GM19043 (cell line): ENCODE measurements around the gene CLSTN2.

Source experiments
- ATAC-seq: cut with Tn5 transposase; IDR thresholded peaks from one replicate; pipeline ENCODE4 v1.9.1; 2021; ENCODE audit warnings: low read depth; ENCODE audit not compliant: unreplicated experiment

The CLSTN2 gene

DNA sequence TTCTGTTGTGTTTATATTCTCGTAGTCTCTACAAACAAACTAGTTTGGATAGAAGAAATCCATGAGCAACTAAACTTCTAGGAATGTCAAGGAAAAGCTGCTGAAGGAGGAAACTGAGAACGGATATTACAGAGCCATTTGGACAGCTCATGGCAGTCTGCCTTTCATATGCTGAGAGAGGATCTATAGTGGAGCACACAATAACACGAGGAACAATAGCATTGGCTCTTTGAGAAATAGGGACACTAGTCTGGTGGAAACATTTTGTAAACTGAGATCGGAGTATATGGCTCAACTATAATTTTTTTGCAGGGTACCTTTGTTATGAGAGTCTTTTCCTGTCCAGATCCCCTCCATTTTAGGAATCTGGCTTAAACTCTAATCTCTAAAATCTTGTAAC lies 200.5 kb downstream of the CLSTN2 start:
- no peak for ATAC-seq

DNA sequence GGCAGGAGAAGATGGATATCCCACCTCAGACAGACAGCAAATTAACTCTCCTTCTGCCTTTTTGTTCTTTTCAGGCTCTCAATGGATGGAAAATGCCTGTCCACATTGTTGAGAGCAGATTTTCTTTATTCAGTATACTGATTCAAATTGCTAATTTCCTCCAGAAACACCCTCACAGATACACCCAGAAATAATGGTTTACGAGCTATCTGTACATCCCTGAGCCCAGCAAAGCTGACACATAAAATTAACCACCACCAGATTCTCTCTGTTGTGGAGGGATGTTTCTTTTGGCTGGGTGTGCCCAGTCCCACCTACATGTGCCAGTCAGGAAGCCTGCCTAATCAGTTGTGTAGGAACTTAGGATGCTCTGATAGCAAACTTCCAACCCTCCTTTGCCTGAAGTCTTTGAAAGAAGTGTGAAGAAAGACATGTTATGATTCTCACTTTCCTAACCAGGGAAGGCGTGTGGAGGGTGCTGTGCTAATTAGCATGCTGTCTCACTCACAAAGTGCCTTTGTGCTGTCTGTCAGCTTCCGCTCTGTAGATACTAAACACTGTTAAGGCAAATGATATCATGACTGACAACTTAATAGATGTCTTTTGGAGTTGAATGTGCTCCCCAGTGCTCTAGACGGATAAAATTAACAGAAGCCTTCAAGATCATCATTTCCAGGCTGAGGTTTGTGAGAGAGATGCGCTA lies 208.5 kb downstream of the CLSTN2 start:
- ATAC-seq: no peak

DNA sequence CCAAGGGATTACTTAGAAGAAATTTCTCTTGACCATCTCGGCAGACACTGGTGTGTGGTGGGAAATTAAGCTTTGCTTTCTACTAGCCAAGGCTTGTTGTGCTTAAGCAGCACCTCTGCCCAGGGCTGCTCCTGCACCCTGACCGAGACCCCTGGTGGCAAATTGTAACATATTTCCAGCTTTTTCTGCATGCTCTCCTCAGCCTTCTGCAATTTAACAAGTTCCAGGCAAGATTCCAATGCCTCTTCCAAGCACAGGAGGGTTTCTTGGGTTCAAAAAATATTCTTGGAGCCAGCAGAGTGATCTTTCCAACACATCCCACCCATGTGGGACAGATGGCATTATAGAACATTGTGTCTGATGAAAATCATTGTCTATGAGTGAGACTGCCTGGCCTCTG lies 210.5 kb downstream of the CLSTN2 start:
- no peak for ATAC-seq

DNA sequence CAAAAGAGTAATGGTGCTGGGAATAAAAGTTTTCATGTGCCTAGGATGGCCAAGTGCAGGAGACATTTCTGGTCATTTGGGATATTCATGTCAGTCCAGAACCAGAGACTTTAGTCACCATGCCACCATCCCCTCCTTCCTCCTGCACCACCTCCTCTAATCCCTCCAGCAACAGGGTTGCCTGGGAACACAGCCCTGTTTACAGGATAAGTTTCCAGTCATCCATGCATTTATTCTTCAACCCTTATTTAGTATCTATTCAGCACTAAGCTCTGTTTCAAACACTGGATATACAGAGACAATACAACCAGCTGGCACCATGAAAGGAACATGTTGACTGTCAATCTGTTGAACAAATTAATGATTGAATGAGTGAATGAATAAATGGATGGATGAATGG lies 211.7 kb downstream of the CLSTN2 start:
- ATAC-seq: no peak

DNA sequence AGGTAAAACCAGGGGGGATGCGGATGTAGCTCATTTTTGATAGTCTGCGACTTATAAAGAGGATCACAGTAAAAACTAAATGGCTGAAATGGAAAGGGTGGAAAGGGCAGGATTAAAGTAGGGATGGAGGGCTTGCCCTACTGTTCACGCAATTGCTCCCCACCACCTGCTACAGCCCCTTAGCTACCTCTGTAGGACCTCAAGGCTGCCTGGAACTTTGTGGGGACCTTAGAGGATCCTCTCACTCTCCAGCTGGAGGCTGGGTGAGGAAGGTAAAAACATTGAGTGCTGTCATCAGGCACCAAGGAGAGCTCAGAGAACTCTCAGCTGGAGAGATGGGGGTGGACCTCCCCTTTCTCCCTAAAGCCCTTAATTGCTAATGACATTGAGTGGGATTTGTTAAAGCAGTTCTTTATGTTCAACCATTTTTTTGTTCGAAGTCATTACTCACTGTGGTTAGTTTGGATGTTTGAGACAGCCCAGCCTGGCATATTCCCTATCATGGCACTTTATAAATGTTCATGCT lies 213.0 kb downstream of the CLSTN2 start:
- no peak for ATAC-seq

DNA sequence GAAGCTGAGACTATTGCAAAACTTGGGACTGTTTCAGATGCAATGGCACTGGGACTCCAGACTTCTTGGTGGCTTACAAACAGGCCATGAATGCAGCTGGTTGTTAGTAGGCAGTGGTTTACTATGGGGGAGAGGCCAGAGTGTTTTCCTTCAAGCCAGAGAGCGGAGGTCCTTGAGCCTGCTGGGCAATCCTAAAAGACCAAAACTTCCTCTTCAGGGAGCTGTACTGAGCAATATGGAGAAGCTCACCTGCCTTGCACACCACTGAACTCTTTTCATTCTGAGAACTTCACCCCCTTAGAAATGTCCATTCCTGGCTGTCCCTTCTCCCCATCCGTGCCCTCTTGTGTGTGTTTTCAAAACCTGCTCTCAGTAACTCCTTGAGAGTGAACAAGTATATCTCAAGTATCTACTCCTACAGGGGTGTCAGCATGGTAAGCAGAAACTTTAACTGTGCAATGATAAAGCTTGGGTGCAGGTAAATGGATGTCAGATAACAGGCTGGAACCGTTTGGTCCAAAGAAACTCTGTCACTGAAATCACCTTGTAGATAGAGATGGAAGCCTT lies 213.9 kb downstream of the CLSTN2 start:
- no peak for ATAC-seq

DNA sequence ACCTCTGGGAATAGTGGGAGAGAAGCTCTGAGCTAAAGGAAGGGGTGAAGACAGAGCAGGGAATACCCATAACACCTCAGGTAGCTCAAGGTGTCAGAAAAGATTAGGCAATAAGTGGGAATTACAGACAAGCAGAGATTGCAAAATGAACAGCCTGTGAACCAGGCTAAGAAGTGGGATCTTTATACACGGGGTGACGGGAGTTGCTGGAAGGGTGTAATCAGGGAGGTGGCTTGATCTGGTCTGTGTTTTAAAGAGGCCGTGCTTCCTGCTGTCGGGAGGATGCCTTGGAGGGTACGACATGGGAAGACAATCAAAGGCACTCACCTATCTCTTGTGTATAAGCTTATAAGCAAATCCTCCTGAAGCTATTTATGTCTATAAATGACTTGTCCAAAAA lies 216.3 kb downstream of the CLSTN2 start:
- no peak for ATAC-seq

DNA sequence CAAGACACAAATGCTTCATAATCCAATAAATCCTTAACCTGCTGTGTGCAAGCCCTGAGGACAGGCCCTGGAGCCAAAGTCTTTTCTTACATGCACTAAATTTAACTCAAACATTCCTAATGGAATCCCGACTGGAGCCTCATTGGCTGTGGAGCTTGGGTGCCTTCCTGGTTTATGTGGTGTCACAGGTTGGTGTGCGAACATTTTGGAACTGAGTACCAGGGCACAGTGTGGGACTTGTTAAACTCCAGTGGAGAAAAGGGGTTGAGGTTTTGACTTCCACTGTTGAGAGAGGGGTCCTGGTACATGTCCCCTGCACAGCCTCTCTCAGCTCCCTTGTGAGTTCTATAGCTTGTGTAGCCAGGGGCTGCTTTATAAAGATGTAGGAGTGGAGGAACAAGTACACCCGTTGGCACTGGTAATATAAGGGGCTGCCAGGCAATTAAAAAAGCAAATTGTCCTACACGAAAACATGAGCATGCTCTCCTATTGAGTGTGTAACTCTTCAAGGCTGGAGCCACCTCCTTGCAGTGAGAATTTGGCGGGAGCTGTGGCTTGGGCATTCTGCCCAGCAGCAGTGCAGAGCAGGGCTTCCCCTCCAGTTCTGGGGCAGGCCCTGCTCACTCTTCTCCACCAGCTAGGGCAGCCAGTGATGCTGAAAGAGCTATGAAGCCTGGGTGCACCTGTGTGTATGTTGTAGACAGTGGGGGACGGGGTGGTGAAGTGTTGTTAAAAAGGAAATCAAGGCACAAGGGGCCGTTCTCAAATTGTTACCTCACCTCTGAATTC lies 218.1 kb downstream of the CLSTN2 start:
- ATAC-seq: no peak

DNA sequence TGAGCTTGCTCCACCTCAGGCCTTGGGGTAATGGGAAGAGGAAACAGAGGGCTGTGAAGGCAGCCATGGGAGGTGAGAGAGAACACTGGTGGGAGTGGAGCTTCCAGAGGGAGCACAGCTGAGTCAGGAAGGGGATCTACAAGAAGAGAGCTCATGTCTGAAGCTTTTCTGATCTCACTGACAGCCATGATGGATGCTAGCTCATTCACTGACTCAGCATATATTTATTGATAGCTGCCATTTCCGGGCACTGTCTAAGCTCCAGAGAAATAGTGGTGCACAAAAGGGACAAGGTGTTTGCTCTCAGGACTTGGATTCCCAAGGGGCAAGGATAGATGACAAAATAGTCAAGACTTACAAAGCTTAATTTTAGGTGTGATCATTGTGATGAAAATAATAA lies 218.8 kb downstream of the CLSTN2 start:
- no peak for ATAC-seq

DNA sequence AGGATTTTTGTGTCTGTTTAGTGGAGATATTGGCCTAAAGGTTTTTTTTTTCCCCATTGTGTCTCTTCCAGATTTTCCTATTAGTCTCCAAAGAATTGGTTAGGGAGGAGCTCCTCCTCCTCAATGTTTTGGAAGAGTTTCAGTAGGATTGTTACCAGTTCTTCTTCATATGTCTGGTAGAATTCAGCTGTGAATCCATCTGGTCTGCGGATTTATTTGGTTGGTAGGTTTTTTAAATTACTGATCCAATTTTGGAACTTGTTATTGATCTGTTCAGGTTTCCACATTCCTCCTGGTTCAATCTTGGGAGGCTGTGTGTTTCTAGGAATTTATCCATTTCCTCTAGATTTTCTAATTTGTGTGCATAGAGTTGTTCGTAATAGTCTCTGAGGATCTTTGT lies 222.2 kb downstream of the CLSTN2 start:
- ATAC-seq: no peak

DNA sequence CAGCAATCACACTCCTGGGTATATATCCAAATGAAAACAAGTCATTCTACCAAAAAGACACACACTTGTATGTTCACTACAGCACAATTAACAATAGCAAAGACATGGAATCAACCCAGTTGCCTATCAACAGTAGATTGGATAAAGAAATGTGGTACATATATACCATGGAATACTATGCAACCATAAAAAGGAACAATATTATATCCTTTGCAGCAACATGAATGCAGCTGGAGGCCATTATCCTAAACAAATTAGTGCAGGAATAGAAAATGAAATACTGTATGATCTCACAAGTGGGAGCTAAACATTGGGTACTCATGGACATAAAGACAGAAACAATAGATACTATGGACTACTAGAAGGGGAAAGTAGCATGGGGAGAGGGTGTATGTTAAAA lies 224.7 kb downstream of the CLSTN2 start:
- ATAC-seq: no peak

DNA sequence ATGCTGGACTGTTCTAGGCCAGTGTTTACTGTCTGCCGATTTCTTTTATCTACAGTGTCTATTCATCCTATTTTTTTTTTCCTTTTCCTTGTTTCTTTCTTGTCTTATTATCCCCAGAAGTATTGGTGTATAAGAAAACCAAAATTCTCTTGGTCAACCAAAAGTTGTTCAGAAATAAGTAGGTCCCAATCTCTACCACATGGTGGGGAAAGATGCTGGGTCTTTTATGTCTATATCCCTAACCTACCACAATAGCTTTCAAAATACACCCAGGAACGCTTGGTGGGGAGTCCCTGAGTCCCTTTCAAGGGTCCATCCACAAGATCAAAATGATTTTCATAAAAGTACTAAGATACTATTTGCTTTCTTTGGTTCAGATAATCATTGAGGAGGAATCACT lies 225.6 kb downstream of the CLSTN2 start:
- no peak for ATAC-seq

DNA sequence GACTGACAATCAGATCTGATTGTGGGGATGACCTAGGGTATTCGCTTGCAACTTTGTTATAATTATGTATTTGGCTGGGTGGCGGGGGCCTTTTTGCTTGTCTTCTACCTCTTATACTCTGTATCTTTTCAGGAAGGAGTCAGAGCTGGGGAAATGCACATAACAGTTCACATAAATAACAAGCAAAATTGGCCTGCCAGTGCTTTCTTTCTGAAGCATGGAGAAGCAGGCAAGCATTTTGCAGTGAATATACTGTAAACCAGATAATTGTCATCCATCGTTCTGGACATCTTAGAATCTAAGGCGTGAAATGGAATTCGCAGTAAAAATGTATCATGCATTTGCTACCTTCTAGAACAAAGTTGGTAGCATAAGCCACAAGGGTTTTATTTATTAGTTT lies 227.6 kb downstream of the CLSTN2 start:
- ATAC-seq: no peak

DNA sequence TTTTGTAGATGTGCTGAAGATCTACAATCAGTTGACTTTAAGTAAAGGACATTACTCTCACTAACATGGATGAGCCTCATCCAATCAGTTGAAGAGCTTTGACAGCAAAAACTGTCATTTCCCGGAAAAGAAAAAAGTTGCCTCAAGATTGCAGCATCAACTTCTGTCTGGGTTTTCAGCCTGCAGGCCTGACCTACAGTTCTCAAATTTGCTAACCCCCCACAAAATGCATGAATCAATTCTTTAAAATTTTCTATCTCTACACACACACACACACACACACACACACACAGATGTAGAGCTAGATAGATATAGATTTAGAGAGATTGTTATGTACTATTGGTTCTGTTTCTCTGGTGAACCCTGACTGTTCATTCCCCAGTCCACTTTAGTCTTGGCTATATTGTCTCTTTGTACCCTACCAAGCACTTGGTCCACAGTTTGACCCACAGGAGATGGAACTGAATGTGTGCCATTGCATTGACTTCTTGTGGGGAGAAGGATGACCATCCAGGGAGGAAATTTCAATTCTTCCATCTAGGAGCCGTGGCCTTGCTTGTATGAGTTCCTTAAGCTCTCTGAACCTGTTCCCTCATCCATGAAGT lies 228.3 kb downstream of the CLSTN2 start:
- ATAC-seq: no peak

DNA sequence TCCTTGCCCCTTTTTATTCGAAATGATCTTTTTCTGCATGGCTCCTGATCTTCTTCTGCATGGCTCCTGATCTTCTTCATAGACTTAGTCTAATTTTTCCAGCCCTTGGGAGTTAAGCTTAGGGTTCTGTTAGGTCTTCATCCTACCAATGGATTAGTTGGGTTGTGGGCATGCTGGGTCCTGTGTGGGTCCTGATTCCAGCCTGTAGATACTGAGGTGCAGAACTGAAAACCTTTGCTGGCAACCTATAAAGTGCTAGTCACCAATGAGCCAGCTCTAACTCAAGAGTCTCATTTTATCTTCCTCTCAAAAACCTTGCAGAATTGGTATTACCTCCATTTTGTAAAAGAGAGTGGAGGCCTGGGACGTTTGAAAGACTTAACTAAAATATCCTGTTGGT lies 229.2 kb downstream of the CLSTN2 start:
- ATAC-seq: no peak

DNA sequence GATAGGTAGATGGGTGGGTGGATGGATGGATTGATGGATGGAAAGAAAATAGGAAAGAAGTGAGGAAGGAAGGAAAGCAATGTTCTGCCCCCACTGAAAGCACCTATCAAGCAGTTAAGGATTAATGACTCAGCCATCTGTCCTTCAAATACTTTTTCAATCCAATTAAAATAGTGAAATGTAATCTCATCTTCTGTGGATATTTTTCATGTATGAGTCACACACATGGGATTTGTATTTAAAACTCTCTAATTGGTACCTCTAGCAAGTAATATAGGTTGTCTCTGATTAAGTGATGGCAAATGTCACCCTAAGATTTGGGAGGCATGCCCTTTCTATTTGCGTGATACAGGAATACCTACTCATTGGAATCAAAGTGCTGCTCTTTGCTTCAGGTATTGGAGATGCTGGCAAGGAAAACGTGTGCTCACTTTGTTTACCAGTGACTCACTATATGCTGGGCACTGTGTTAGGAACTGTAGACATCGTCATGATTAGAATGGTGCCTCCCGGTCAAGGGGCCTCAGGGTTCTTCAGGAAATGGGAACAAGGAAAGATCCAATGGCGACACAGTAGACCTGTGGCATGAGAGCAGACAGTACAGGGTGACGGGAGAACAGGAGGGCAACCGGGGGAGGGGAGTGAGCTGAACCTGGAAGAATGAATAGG lies 230.1 kb downstream of the CLSTN2 start:
- ATAC-seq: no peak

DNA sequence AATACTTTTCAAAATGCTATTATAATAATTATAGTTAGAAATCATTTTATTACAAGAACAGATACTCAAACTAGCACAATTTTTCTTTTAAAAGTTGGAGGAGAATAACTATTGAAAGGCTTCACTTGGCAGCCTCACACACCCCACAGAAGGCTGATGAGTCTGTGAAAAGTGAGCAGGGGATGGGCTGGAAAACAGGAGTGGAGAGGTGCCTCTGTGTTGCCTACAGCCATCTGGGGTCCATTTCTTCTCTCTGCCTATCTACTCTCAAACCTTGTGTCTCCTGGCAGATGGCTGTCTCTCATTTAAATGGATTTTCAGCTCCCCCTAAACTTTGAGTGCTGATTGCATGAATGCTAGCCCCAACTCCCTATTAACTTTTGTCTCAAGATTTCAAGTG lies 230.8 kb downstream of the CLSTN2 start:
- ATAC-seq: no peak

DNA sequence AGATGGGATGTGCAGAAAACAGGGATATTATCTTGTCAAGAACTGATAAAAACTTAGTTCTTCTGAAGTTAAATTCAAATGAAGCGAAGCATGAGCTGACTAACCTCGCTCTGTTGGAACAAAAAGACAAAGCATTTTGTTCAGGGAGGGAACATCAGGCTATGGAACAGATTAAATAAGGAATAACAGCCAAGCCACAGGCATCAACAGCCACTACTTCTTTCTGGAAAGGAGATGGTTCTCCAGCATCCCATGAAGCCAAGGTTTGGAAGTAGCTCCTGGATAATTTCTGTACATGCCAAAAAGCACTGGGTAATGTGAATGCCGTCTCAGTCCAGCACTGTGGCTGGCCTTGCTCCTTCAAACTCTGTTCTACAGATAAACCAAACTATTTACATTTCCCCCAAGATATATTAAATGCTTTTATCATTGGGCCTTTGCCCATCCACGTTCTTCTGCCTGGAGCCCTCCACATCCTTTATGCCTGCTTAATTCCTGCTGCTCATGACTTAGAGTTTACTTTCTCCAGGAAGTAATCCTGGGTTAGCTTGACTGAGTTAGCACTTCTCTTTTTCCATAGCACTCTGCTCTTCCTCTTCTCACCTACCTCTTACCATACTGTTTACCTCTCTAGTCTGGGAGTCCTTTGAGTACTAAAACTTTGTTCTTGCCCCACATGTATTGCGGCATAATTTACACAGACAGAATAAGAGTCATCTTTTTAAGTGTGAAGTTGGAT lies 232.0 kb downstream of the CLSTN2 start:
- ATAC-seq: no peak

DNA sequence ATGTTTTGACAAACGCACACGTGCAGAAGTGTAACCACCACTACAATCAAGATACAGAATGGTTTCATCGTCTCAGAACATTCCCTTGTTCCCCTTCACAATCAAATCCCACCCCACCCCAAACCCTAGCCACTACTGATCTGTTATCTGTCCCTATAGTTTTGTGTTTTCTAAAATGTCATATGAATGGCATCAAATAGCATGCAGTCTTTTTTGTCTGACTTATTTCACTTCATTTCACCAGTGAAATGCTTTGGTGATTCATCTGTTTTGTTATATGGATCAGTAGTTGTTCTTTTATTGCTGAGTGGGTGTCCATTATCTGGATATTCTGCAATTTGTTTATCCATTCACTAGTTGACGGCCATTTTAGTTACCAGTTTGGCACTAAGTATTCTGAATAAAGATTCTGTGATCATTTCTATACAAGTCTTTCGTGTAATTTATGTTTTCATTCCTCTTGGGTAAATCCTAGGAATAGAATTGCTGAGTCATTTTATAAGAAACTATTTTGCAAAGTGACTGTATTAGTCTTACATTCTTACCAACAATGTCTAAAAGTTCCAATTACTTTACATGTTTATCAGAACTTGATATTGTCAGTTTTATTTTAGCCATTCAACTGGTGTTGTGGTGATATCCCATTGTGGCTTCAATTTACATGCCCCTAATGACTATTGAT lies 232.8 kb downstream of the CLSTN2 start:
- ATAC-seq: no peak

DNA sequence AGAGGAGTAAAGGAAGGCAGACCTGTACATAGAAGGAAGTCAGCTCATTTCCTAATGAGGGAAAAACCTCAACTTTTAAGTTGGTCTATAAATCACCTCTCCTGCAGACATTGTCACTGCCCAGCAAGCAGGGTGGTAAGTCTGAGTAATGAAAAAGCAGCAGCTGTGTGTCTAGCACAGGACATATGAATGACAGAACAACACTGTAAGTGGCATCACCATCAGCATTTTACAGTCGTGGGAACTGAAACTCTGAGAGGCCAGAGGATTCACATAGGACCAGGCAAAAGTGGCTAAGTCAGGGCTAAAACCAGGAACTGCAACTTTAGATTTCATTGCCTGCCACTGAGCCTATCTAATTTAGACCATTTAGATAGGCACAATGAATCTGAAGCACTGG lies 235.6 kb downstream of the CLSTN2 start:
- ATAC-seq: peak; percentile 98
